ENCODE measurements around the gene PHTF2.

GRCh38 chr7:77910124-77910523, 111.6 kb downstream of the PHTF2 start:
- TF ChIP-seq SIN3A (IDR thresholded peaks at IDR 0.05; ENCODE audit: borderline replicate concordance, insufficient read depth, low read length), result no peak
- TF ChIP-seq REST (IDR thresholded peaks at IDR 0.05; ENCODE audit: insufficient read depth in 1 of 2, low read depth in 2 of 2, low read length in 2 of 2), result no peak
- no peak for TF ChIP-seq POLR2AphosphoS5 (IDR thresholded peaks at IDR 0.05; ENCODE audit: low read depth, low read length)

Data from PFSK-1 (cell line).